HepG2 (cell line): Measurements from ENCODE around the gene ZC3H4. TPM values are rescaled to one million over a fixed set of nuclear protein-coding genes. Genes with fewer than 3 reads are reported as not detected.

Experiments used
- ARNT ChIP-seq: fragments of 450-650 bp; IDR thresholded peaks from 2 replicates; pipeline ENCODE4 v1.6.1; 2017
- BRD4 ChIP-seq: sonication (generic); formaldehyde crosslinking; IDR thresholded peaks from 2 replicates; pipeline ENCODE4 v1.4.0; 2020; ENCODE audit warnings: missing genetic modification reagents
- CCDC6 ChIP-seq: sonication (generic); formaldehyde crosslinking; IDR thresholded peaks from 2 replicates; pipeline ENCODE4 v1.8.1; 2022; ENCODE audit warnings: mild to moderate bottlenecking, missing genetic modification reagents, moderate library complexity
- CHCHD3 ChIP-seq: sonication (generic); formaldehyde crosslinking; IDR thresholded peaks from 2 replicates; pipeline ENCODE4 v1.8.0; 2022; ENCODE audit warnings: mild to moderate bottlenecking, missing genetic modification reagents, moderate library complexity
- CREB1 ChIP-seq, 2 experiments: fragments of 450-650 bp in 1 of 2; IDR thresholded peaks; 2 replicates each; pipeline ENCODE4 v1.6.1; 2016 to 2017; ENCODE audit warnings: control low read depth in 1 of 2, mild to moderate bottlenecking in 1 of 2, missing compliant biosample characterization in 1 of 2, missing genetic modification characterization in 1 of 2
- E2F5 ChIP-seq: sonication (generic); formaldehyde crosslinking; conservative IDR thresholded peaks from 2 replicates; pipeline ENCODE4 v1.4.0; 2020; ENCODE audit warnings: missing genetic modification reagents
- ELF1 ChIP-seq: sonication (generic); formaldehyde crosslinking; IDR thresholded peaks from 2 replicates; pipeline ENCODE4 v1.4.0; 2020; ENCODE audit warnings: missing genetic modification reagents
- IKZF4 ChIP-seq: sonication (generic); formaldehyde crosslinking; IDR thresholded peaks from 2 replicates; pipeline ENCODE4 v1.5.1; 2020; ENCODE audit warnings: borderline replicate concordance, mild to moderate bottlenecking, low read depth, missing genetic modification reagents; ENCODE audit errors: not compliant biosample characterization
- KDM5B ChIP-seq: sonication (generic); formaldehyde crosslinking; IDR thresholded peaks from 2 replicates; pipeline ENCODE4 v1.4.0; 2020; ENCODE audit warnings: missing genetic modification reagents, mild to moderate bottlenecking, borderline replicate concordance
- KLF16 ChIP-seq, 2 experiments: sonication (generic) in 1 of 2; formaldehyde crosslinking in 1 of 2; IDR thresholded peaks; 2 replicates each; pipeline versions ENCODE4 v1.6.1 to v1.8.0; 2016 to 2023; ENCODE audit warnings: missing genetic modification reagents in 2 of 2, missing compliant biosample characterization in 1 of 2
- MLX ChIP-seq: IDR thresholded peaks from 2 replicates; pipeline ENCODE4 v1.6.1; 2016
- MYNN ChIP-seq: sonication (generic); formaldehyde crosslinking; IDR thresholded peaks from 2 replicates; pipeline ENCODE4 v1.4.0; 2020; ENCODE audit warnings: mild to moderate bottlenecking, low read depth, missing genetic modification reagents
- RBAK ChIP-seq: sonication (generic); formaldehyde crosslinking; IDR thresholded peaks from 2 replicates; pipeline ENCODE4 v1.5.1; 2020; ENCODE audit warnings: mild to moderate bottlenecking, missing genetic modification reagents
- ZBTB4 ChIP-seq: sonication (generic); formaldehyde crosslinking; IDR thresholded peaks from 2 replicates; pipeline ENCODE4 v1.4.0; 2020; ENCODE audit warnings: missing genetic modification reagents, mild to moderate bottlenecking, borderline replicate concordance
- ZNF138 ChIP-seq: sonication (generic); formaldehyde crosslinking; IDR thresholded peaks from 2 replicates; pipeline ENCODE4 v1.5.0; 2020; ENCODE audit warnings: mild to moderate bottlenecking, low read depth, missing genetic modification reagents
- ZNF180 ChIP-seq: sonication (generic); formaldehyde crosslinking; IDR thresholded peaks from 2 replicates; pipeline ENCODE4 v1.4.0; 2020; ENCODE audit warnings: low read depth, missing genetic modification reagents, borderline replicate concordance
- ZNF501 ChIP-seq: sonication (generic); formaldehyde crosslinking; IDR thresholded peaks from 2 replicates; pipeline ENCODE4 v1.5.1; 2020; ENCODE audit warnings: mild to moderate bottlenecking, moderate library complexity, missing genetic modification reagents
- ZNF615 ChIP-seq: sonication (generic); formaldehyde crosslinking; IDR thresholded peaks from 2 replicates; pipeline ENCODE4 v1.5.0; 2020; ENCODE audit warnings: mild to moderate bottlenecking, missing genetic modification reagents, borderline replicate concordance
- ZNF782 ChIP-seq: sonication (generic); formaldehyde crosslinking; IDR thresholded peaks from 2 replicates; pipeline ENCODE4 v1.4.0; 2020; ENCODE audit warnings: missing genetic modification reagents, mild to moderate bottlenecking, borderline replicate concordance
- ZNF816 ChIP-seq: sonication (generic); formaldehyde crosslinking; IDR thresholded peaks from 2 replicates; pipeline ENCODE4 v1.8.0; 2022; ENCODE audit warnings: missing genetic modification reagents, mild to moderate bottlenecking, borderline replicate concordance
- polyA plus RNA-seq, 8 experiments: library from polyadenylated mRNA; depleted of rRNA in 3 of 8; stranded (reverse) in 7 of 8; unstranded in 1 of 8; fragments of >200 nt; fragmentation: Illumina TruSeq in 4 of 8; extraction: Trizol in 4 of 8; gene quantifications; 2 replicates each; pipeline versions ENCODE4 v1.2.1 to v1.2.3, GENCODE V29; 2011 to 2016; ENCODE audit warnings: low read depth in 4 of 8, missing spikeins in 1 of 8, mixed read lengths in 1 of 8; ENCODE audit not compliant: insufficient read depth in 1 of 8
- total RNA-seq, 5 experiments: library from RNA; depleted of rRNA; stranded (reverse); fragments of >200 nt; fragmentation: Illumina TruSeq; extraction: Trizol; gene quantifications; 2 replicates each; pipeline ENCODE4 v1.2.3, GENCODE V29; 2016; ENCODE audit warnings: low read depth in 1 of 5
- TF ChIP-seq, protein P1 (sequence below): sonication (generic); formaldehyde crosslinking; IDR thresholded peaks from 2 replicates; pipeline ENCODE4 v1.9.0; 2021; ENCODE audit warnings: missing genetic modification reagents, mild to moderate bottlenecking, borderline replicate concordance

The ZC3H4 gene
- total and polyA plus RNA-seq, 2 of the 13 experiments (the other 11 are each of a cell fraction or from before 2014, with no cell fraction given), result 1.8 to 10.7 TPM

DNA sequence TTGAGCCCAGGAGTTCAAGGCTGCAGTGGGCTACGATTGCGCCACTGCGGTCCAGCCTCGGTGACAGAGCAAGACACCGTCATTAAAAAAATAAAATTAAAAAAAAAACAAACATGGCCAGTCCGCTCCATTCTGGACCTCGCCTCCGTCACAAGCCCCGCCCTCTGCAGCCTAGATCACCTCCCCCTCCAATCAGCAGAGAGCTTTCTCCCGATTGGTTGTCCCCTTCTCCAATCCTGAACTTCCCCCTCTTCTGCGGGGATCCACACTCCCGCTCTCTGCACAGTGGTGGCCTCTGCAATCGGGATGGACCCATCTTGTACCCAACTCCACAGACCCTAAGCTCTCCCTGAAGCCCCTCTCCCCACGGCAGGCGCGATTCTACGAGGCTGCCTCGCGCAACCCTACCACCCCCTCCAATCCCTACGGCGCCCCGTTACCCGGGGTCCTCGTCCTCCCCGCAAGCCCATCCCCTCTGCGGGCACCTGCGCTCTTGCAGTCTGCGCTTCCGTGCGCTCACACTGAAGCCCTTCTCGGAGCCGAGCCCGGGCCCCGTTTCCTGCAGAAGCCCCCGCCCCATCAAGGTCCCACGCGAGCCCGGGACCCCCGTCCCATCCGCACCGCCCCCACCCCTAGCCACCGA is 65.7 kb downstream of the ZC3H4 start (continued):
- TF ChIP-seq E2F5 (0 out of 2 replicates have a peak, but pooled peaks have one; percentile 35), CHCHD3 (CRISPR knock-in tag) (no peak), ARNT (no peak), CREB1 (IDR thresholded peaks at IDR 0.05) (peak; percentile 55; the same call in 1 of the 2 replicates), CREB1 (CRISPR knock-in tag; IDR thresholded peaks at IDR 0.05) (no peak), IKZF4 (no peak), MYNN (CRISPR knock-in tag) (no peak), CCDC6 (CRISPR knock-in tag) (no peak), ZBTB4 (CRISPR knock-in tag) (no peak), ELF1 (0 out of 2 replicates have a peak, but pooled peaks have one; percentile 26), ZNF138 (CRISPR knock-in tag) (no peak), ZNF816 (no peak), KDM5B (CRISPR knock-in tag) (no peak), BRD4 (CRISPR knock-in tag) (no peak), RBAK (CRISPR knock-in tag) (no peak), ZNF180 (CRISPR knock-in tag) (no peak), MLX (CRISPR knock-in tag) (no peak), ZNF782 (CRISPR knock-in tag) (no peak), KLF16 (CRISPR knock-in tag; IDR thresholded peaks at IDR 0.05) (peak in 1 of 2 experiments; percentile 38; a peak in 1 of 4 replicates), ZNF615 (CRISPR knock-in tag) (no peak), ZNF501 (CRISPR knock-in tag) (0 out of 2 replicates have a peak, but pooled peaks have one; percentile 20)
- TF ChIP-seq, protein P1, sequence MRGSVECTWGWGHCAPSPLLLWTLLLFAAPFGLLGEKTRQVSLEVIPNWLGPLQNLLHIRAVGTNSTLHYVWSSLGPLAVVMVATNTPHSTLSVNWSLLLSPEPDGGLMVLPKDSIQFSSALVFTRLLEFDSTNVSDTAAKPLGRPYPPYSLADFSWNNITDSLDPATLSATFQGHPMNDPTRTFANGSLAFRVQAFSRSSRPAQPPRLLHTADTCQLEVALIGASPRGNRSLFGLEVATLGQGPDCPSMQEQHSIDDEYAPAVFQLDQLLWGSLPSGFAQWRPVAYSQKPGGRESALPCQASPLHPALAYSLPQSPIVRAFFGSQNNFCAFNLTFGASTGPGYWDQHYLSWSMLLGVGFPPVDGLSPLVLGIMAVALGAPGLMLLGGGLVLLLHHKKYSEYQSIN (CRISPR knock-in tag), result no peak
